Body of pancreas (tissue), 4 donors: ENCODE results near the gene CARD19.

ENCODE experiments used
- POLR2A ChIP-seq, 3 donors: fragments of 450-650 bp; IDR thresholded peaks; one replicate each; pipeline ENCODE4 v1.6.1; 2016; ENCODE audit warnings: antibody characterized with exemption in 3 of 3, mild to moderate bottlenecking in 2 of 3
- TF ChIP-seq, protein P1 (sequence below), 7 experiments: fragments of 450-650 bp in 4 of 7; fragments of 200-600 bp in 3 of 7; sonication (generic) in 3 of 7; IDR thresholded peaks; one replicate each; pipeline ENCODE4 v1.5.1; 2016 to 2019; ENCODE audit warnings: antibody characterized with exemption in 7 of 7

DNA sequence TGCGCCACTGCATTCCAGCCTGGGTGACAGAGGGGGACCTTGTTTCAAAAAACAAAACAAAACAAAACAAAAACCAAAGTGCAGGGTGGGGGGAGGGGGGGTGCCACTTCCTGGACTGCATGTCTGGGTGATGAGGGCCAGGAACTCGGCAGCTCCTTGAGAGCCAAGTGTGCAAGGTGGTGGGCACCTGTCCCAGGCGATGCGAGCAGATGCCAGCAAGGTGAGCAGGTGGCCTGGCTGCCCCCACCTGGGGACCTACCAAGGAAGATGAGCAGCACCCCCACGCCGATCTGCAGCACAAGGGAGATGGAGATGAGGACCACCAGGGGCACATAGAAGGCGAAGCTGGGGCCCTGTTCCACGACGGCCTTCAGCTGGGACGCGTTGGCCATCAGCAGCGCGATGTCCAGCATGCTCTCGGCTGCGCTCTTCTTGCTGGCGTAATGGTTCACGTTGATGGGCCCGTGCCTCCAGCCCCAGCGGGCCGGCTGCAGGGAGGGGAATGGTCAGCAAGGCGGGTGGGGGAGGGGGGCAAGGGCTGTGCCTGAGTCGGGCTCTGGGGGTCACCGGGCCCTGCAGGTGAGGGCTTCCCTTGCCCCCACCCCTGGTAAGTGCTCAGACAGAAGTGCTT is 30.2 kb downstream of the CARD19 start:
- TF ChIP-seq POLR2A (IDR thresholded peaks at IDR 0.05): no peak
- TF ChIP-seq, protein P1, sequence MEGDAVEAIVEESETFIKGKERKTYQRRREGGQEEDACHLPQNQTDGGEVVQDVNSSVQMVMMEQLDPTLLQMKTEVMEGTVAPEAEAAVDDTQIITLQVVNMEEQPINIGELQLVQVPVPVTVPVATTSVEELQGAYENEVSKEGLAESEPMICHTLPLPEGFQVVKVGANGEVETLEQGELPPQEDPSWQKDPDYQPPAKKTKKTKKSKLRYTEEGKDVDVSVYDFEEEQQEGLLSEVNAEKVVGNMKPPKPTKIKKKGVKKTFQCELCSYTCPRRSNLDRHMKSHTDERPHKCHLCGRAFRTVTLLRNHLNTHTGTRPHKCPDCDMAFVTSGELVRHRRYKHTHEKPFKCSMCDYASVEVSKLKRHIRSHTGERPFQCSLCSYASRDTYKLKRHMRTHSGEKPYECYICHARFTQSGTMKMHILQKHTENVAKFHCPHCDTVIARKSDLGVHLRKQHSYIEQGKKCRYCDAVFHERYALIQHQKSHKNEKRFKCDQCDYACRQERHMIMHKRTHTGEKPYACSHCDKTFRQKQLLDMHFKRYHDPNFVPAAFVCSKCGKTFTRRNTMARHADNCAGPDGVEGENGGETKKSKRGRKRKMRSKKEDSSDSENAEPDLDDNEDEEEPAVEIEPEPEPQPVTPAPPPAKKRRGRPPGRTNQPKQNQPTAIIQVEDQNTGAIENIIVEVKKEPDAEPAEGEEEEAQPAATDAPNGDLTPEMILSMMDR (IDR thresholded peaks at IDR 0.05): no peak
